GM19193 (cell line): Measurements from ENCODE around the gene C1orf167.

Experiments
- POLR2A ChIP-seq: IDR thresholded peaks from 4 replicates; pipeline ENCODE4 v1.6.1; 2011; ENCODE audit not compliant: insufficient read depth, insufficient read length; ENCODE audit errors: extremely low read depth

C1orf167 gene

GRCh38 chr1:11802973-11803885, 41.2 kb downstream of the C1orf167 start:
- TF ChIP-seq POLR2A: no peak

GRCh38 chr1:11804666-11805421, 42.9 kb downstream of the C1orf167 start:
- TF ChIP-seq POLR2A: no peak

- TF ChIP-seq POLR2A: peak; percentile 83
Observed at GRCh38 chr1:11805422-11806306, 43.7 kb downstream of the C1orf167 start, which contains the start of the genes CLCN6 and MTHFR. Gene CLCN6, plus strand, starts transcription at chr1:11806191. Its CDS starts 72 bp downstream, at chr1:11806263. Gene MTHFR, minus strand, starts transcription at chr1:11805964. Its CDS starts 2,848 bp downstream, at chr1:11803116.

- TF ChIP-seq POLR2A: no peak
Observed at GRCh38 chr1:11806307-11806936, 44.4 kb downstream of the C1orf167 start.

- TF ChIP-seq POLR2A: no peak
Observed at GRCh38 chr1:11807133-11807532, 45.1 kb downstream of the C1orf167 start.

GRCh38 chr1:11813021-11813420, 51.0 kb downstream of the C1orf167 start:
- no peak for TF ChIP-seq POLR2A

GRCh38 chr1:11817192-11817591, 55.2 kb downstream of the C1orf167 start:
- no peak for TF ChIP-seq POLR2A

- TF ChIP-seq POLR2A: no peak
Observed at GRCh38 chr1:11822091-11822490, 60.1 kb downstream of the C1orf167 start.

GRCh38 chr1:11823366-11824137, 61.6 kb downstream of the C1orf167 start:
- no peak for TF ChIP-seq POLR2A

GRCh38 chr1:11825131-11825530, 63.1 kb downstream of the C1orf167 start:
- no peak for TF ChIP-seq POLR2A

- TF ChIP-seq POLR2A: no peak
Observed at GRCh38 chr1:11826946-11827345, 65.0 kb downstream of the C1orf167 start.

GRCh38 chr1:11828511-11828910, 66.5 kb downstream of the C1orf167 start:
- TF ChIP-seq POLR2A: no peak

- no peak for TF ChIP-seq POLR2A
Observed at GRCh38 chr1:11831945-11832725, 70.1 kb downstream of the C1orf167 start.

- no peak for TF ChIP-seq POLR2A
Observed at GRCh38 chr1:11833497-11833896, 71.5 kb downstream of the C1orf167 start.
